CD4-positive, alpha-beta T cell (primary cell): Measurements from ENCODE around the gene PRAMEF13. TPM values are rescaled to one million over a fixed set of nuclear protein-coding genes. Genes with fewer than 3 reads are reported as not detected.

Experiments
- total RNA-seq, 174 experiments: library from RNA in 2 of 174; stranded (reverse) in 2 of 174; gene quantifications; one replicate each; pipeline ENCODE4 v1.2.3 and lab custom pipeline; 2021 to 2026

PRAMEF13 gene
- total RNA-seq, 2 experiments from 2014 or later = not detected

Other genes starting within 250 kb of the PRAMEF13 start
- gene PRAMEF27, start 144.8 kb downstream of the PRAMEF13 start, total RNA-seq = not detected
- not detected for gene HNRNPCL3, start 140.6 kb downstream of the PRAMEF13 start, total RNA-seq
- not detected for gene PRAMEF25, start 130.6 kb downstream of the PRAMEF13 start, total RNA-seq
- gene HNRNPCL2, start 84.6 kb downstream of the PRAMEF13 start, total RNA-seq = not detected
- gene PRAMEF26, start 45.4 kb downstream of the PRAMEF13 start, total RNA-seq = not detected
- not detected for gene HNRNPCL4, start 35.8 kb downstream of the PRAMEF13 start, total RNA-seq
- gene PRAMEF9, start 29.6 kb downstream of the PRAMEF13 start, total RNA-seq = not detected
- not detected for gene PRAMEF18, start 24.7 kb upstream of the PRAMEF13 start, total RNA-seq
- not detected for gene PRAMEF5, start 52.8 kb upstream of the PRAMEF13 start, total RNA-seq
- gene PRAMEF8, start 83.7 kb upstream of the PRAMEF13 start, total RNA-seq = not detected
- not detected for gene PRAMEF33, start 102.1 kb upstream of the PRAMEF13 start, total RNA-seq
- gene PRAMEF15, start 114.2 kb upstream of the PRAMEF13 start, total RNA-seq = not detected
- not detected for gene PRAMEF14, start 145.7 kb upstream of the PRAMEF13 start, total RNA-seq
- not detected for gene PRAMEF19, start 170.5 kb upstream of the PRAMEF13 start, total RNA-seq
- gene PRAMEF17, start 188.2 kb upstream of the PRAMEF13 start, total RNA-seq = not detected
- not detected for gene PRAMEF20, start 209.0 kb upstream of the PRAMEF13 start, total RNA-seq